GM20000 (cell line): ENCODE results near the gene NFE2.

Experiments
- DNase-seq: peaks from one replicate; pipeline ENCODE4 v3.0.0; 2012; ENCODE audit warnings: low spot score
- CTCF ChIP-seq: IDR thresholded peaks from 2 replicates; pipeline ENCODE4 v1.5.1; 2012; ENCODE audit warnings: mild to moderate bottlenecking, control low read depth; ENCODE audit errors: extremely low read depth, missing control alignments

Gene NFE2

GRCh38 chr12:54304187-54304810, 3.5 kb upstream of the NFE2 start:
- no peak for TF ChIP-seq CTCF
- no peak for DNase-seq

- TF ChIP-seq CTCF, result no peak
- no peak for DNase-seq
Measured at GRCh38 chr12:54303640-54304039, 2.8 kb upstream of the NFE2 start.

- TF ChIP-seq CTCF, result no peak
- no peak for DNase-seq
Measured at GRCh38 chr12:54301428-54302048, 723 bp upstream of the NFE2 start.

GRCh38 chr12:54300225-54300731, 537 bp downstream of the NFE2 start:
- no peak for DNase-seq
- TF ChIP-seq CTCF, result no peak

GRCh38 chr12:54299515-54300224, 1.1 kb downstream of the NFE2 start:
- DNase-seq, result no peak
- no peak for TF ChIP-seq CTCF

GRCh38 chr12:54298904-54299303, 1.9 kb downstream of the NFE2 start:
- TF ChIP-seq CTCF, result no peak
- no peak for DNase-seq
